Nucleus accumbens (tissue), 56 donors: ENCODE results near the gene GYPC.
"Not testable (repeated sequence)": the region's sequence is repeated elsewhere in the genome, so short reads cannot be mapped to it uniquely, and the experiment has no call there.

Experiments used
- DNase-seq, 56 donors: peaks; one replicate each; lab custom pipeline; 2025; lab: John Stamatoyannopoulos, UW

The GYPC gene

GRCh38 chr2:126655500-126656430, at the start of gene GYPC:
Gene GYPC, plus strand, starts transcription at chr2:126656158. Its CDS starts 106 bp downstream, at chr2:126656264.
- peak in 2 of 56 donors; percentile 6 to 44 for DNase-seq

DNA sequence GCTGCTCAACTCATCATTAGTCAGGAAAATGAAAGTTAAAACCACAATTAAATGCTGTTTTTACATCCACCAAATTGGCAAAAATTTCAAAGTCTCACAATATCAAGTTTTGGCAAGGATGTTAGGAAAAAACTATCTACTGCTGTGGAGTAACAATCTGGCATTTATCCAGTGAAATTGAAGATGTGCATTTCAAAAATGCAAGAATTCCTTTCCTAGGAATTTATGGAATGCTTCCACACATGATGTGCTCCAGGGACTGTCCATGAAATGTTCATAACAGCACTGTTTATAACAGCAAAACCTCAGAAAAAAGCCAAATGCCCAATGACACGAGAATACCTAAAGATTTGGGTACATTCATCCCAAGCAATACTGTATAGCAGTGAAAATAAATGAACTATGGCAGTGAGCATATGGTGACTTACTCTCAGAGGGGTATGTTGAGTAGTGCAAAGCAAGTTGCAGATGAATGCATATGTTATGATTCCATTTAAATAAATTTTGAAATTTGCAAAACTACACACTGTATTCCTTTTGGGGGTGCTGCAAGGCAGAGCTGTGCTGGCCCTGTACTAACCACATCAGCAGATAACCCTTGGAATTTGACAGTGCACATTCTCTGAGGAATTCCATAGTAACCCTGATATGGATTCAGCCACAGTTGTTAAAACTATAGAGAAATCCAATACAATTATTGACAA, 41.3 kb upstream of the GYPC start:
- no peak for DNase-seq

DNA sequence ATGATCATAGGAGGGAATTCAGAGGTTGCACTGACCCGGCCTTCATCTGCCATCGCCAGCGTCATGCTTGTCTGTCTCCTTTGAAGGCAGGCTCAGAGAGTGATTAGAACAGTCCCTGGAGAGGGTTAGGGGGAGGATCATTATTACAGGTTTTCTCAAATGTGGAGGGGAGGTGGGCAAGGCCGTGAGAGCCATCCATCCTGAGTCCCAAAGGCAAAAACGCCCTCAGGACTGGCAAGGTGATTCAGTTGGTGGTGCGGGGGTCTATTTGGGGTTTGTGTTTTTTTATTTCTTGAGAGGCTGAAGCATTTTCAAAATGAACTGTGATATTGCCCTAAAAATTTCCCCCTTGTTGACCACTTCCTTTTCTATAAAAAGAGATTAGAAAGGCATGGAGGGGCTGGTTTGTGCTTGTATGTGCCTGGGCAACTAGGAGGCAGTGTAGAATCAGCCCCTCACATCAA, 39.3 kb upstream of the GYPC start:
- no peak for DNase-seq

DNA sequence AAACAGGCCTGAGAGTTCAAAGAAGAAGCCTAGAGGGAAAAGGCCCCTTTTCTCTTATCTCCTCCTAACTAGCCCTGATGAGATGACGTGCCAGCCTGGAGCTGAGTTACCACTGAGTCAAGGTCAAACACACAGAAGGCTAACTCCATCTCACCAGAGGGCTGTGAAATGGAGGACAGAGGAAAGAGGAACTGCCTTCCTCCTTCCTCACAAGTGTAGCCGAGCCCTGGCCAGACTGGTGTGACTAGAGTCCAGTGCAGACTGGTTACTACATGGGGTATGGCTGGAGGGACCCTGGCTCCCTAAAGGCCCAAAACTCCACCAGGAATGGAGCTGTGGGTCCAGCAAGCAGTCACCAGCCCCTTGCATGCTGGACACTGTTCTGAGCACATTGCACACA, 35.7 kb upstream of the GYPC start:
- DNase-seq = no peak

DNA sequence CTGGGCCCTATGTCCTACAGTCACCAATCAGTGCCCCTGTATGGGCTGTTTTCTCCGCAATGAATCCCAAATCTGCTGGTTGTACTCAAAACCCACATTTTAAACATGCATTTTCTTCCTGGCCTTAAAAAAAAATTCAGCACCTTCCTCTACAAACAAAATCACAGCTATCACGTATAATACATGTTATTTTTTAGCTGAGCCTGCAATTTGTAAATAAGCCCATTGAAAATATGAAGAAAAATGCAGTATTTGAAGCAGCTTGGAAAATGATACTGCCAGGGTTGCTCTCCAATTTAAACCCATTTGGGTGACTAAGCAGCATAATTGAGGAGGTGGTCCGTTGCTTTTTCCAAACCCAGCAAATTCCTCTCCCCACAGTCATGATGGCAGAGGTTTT, 33.0 kb upstream of the GYPC start:
- DNase-seq = no peak

DNA sequence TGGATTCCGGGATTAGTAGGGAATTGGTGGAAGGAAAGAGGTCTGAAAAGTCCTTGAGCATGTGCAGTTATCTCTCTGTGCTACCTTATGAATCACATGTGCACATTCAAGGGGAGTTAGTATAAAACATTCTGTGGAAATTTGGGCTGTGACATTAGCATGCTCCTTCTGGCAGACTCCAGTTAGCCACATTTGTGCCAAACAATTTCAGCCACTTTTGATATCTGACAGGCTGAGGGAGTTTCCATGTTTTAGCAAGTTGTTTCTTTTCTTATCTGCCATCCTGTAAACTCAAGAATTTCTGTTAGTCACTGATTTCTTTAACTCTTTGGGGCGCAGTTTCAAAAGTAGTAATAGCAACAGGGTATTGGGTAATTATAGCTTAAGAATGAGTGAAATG, 28.3 kb upstream of the GYPC start:
- no peak for DNase-seq

GRCh38 chr2:126634273-126634861, 21.6 kb upstream of the GYPC start:
- DNase-seq = no peak

- DNase-seq = no peak
These were observed 20.7 kb upstream of the GYPC start for GRCh38 chr2:126635281-126635680.

- DNase-seq = no peak
These were observed 20.2 kb upstream of the GYPC start for GRCh38 chr2:126635736-126636135.

GRCh38 chr2:126637386-126637785, 18.6 kb upstream of the GYPC start:
- DNase-seq = no peak

- no peak for DNase-seq
These were observed 17.2 kb upstream of the GYPC start for GRCh38 chr2:126638746-126639145.

GRCh38 chr2:126639276-126639675, 16.7 kb upstream of the GYPC start:
- DNase-seq = no peak

- DNase-seq = not testable (repeated sequence)
These were observed 14.7 kb upstream of the GYPC start for GRCh38 chr2:126641294-126641693.

GRCh38 chr2:126642031-126642430, 13.9 kb upstream of the GYPC start:
- DNase-seq = no peak

DNA sequence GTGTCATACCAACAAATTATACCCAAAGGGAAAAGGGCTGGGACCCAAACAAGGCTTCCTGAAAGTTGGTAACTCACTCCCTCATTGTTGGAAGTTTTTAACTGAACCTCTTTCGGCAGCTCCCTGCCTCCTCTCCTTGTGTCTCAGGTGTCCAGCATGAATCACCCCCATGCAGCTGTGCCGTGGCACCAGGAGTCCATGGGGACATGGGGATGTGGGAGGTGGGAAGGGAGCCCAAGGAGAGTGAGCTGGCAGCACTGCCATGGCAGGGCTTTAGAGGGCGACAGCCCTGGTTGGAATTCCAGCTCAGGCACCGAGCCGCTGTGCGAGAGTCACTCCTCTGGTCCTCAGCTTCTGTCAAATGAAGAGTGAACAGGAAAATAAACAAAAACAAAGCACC, 12.5 kb upstream of the GYPC start:
- DNase-seq = no peak

DNA sequence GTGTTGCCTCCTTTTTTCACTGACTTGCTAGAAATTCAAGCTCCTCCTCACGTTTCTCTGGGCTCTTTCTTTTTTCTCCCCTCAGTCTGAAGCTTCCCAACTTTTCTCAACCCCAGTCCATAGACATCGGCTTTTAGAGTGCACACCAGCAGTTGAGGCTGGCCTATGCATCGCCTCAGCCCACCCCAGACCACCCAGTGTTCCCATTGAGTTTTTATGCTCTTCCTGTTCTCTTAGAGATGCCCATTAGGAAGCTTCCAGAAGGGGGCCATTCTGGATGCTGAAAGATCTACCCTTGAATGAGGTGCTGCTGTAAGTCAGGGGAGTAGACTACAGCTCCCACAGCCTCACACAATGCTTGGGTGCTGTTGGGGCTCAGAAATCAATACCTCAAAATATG, 12.0 kb upstream of the GYPC start:
- DNase-seq = no peak

- no peak for DNase-seq
These were observed 11.2 kb upstream of the GYPC start for GRCh38 chr2:126644630-126645191.

- no peak for DNase-seq
These were observed 10.7 kb upstream of the GYPC start for GRCh38 chr2:126645211-126645618.

- DNase-seq = no peak
These were observed 9.9 kb upstream of the GYPC start for GRCh38 chr2:126646026-126646425.

- DNase-seq = not testable (repeated sequence)
These were observed 8.1 kb upstream of the GYPC start for GRCh38 chr2:126647714-126648344.
